PC-3 (cell line): ENCODE measurements around the gene TAOK1.

Experiments used
- EZH2 ChIP-seq: fragments of 300-600 bp; sonication (generic); IDR thresholded peaks from one replicate; pipeline ENCODE4 v1.6.1; 2017; ENCODE audit warnings: antibody characterized with exemption, mild to moderate bottlenecking, low read length; ENCODE audit not compliant: unreplicated experiment
- TF ChIP-seq, protein P1 (sequence below): fragments of 300-600 bp; sonication (generic); conservative IDR thresholded peaks from 2 replicates; pipeline ENCODE4 v1.5.1; 2017; ENCODE audit warnings: antibody characterized with exemption, low read depth, mild to moderate bottlenecking, low read length

DNA sequence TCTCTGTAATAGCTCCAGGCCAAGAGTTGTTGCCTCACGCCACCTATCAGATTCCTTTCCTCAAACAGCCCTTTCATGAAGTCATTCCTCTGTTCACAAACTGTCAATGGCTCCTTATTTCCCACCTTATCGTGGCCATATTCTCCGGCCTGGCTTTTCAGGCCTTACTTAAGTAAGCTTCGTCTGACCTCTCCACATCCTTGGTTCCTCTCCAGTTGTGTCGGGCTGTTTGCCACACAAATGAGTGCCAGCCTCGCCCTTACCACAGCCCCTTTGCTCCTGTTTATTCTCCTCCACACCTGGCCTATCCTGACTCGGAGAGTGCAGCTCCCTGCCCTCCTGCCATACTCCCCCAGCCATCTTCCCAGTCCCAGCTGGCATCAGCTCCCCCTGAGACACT lies 180.4 kb downstream of the TAOK1 start:
- no peak for TF ChIP-seq EZH2
- TF ChIP-seq, protein P1, sequence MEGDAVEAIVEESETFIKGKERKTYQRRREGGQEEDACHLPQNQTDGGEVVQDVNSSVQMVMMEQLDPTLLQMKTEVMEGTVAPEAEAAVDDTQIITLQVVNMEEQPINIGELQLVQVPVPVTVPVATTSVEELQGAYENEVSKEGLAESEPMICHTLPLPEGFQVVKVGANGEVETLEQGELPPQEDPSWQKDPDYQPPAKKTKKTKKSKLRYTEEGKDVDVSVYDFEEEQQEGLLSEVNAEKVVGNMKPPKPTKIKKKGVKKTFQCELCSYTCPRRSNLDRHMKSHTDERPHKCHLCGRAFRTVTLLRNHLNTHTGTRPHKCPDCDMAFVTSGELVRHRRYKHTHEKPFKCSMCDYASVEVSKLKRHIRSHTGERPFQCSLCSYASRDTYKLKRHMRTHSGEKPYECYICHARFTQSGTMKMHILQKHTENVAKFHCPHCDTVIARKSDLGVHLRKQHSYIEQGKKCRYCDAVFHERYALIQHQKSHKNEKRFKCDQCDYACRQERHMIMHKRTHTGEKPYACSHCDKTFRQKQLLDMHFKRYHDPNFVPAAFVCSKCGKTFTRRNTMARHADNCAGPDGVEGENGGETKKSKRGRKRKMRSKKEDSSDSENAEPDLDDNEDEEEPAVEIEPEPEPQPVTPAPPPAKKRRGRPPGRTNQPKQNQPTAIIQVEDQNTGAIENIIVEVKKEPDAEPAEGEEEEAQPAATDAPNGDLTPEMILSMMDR, result no peak
